Measurements from ENCODE around the gene HOXB2. TPM values are rescaled to one million over a fixed set of nuclear protein-coding genes. Genes with fewer than 3 reads are reported as not detected.

The HOXB2 gene
- total RNA-seq, 2 donors from 2014 or later: 2.5 to 7.0 TPM

GRCh38 chr17:48556576-48557401 is 11.9 kb upstream of the HOXB2 start:
- intact Hi-C loops (cut with DNase I, micrococcal nuclease): no loop called here
- DNase-seq: no peak
- peak; percentile 60 for ATAC-seq

GRCh38 chr17:48556229-48556575 is 11.3 kb upstream of the HOXB2 start:
- DNase-seq (no peak), ATAC-seq (no peak)
- intact Hi-C loops (cut with DNase I, micrococcal nuclease): no loop called here

- intact Hi-C loops (cut with DNase I, micrococcal nuclease): no loop called here
- DNase-seq (no peak), ATAC-seq (peak; percentile 73)
Measured at GRCh38 chr17:48555258-48556228, 10.6 kb upstream of the HOXB2 start.

- DNase-seq (no peak), ATAC-seq (no peak)
- intact Hi-C loops (cut with DNase I, micrococcal nuclease): no loop called here
Measured at GRCh38 chr17:48554412-48555257, 9.7 kb upstream of the HOXB2 start.

- no peak for DNase-seq
- ATAC-seq: no peak
Measured at GRCh38 chr17:48553826-48554225, 8.9 kb upstream of the HOXB2 start.

GRCh38 chr17:48553190-48553547 is 8.3 kb upstream of the HOXB2 start:
- ATAC-seq (no peak), DNase-seq (no peak)
- intact Hi-C loops (cut with DNase I, micrococcal nuclease): no loop called here

More at GRCh38 chr17:48553826-48554225, 8.9 kb upstream of the HOXB2 start:
- intact Hi-C loops (cut with DNase I, micrococcal nuclease): no loop called here

GRCh38 chr17:48552466-48553189 is 7.7 kb upstream of the HOXB2 start:
- DNase-seq: no peak
- intact Hi-C loops (cut with DNase I, micrococcal nuclease): no loop called here
- no peak for ATAC-seq

- DNase-seq: no peak
- ATAC-seq: no peak
Measured at GRCh38 chr17:48551596-48552465, 6.9 kb upstream of the HOXB2 start.

GRCh38 chr17:48551214-48551555 is 6.3 kb upstream of the HOXB2 start:
- ATAC-seq (no peak), DNase-seq (no peak)
- intact Hi-C loops (cut with DNase I, micrococcal nuclease): no loop called here

More at GRCh38 chr17:48551596-48552465, 6.9 kb upstream of the HOXB2 start:
- intact Hi-C loops (cut with DNase I, micrococcal nuclease): no loop called here

- intact Hi-C loops (cut with DNase I, micrococcal nuclease): no loop called here
- DNase-seq (no peak), ATAC-seq (no peak)
Measured at GRCh38 chr17:48550502-48551213, 5.7 kb upstream of the HOXB2 start.

- DNase-seq (no peak), ATAC-seq (no peak)
- intact Hi-C loops (cut with DNase I, micrococcal nuclease): no loop called here
Measured at GRCh38 chr17:48549914-48550501, 5.1 kb upstream of the HOXB2 start.

GRCh38 chr17:48549281-48549630 is 4.3 kb upstream of the HOXB2 start:
- intact Hi-C loops (cut with DNase I, micrococcal nuclease): no loop called here
- DNase-seq (no peak), ATAC-seq (no peak)

GRCh38 chr17:48548523-48549280 is 3.8 kb upstream of the HOXB2 start:
- DNase-seq (no peak), ATAC-seq (no peak)
- intact Hi-C loops (cut with DNase I, micrococcal nuclease): no loop called here

- intact Hi-C loops (cut with DNase I, micrococcal nuclease): no loop called here
- DNase-seq (peak in 1 of 2 donors; percentile 34), ATAC-seq (no peak)
Measured at GRCh38 chr17:48547808-48548522, 3.1 kb upstream of the HOXB2 start.
